Liver (tissue), 3 donors: ENCODE results near the gene PDE10A.

Experiments
- CTCF ChIP-seq: fragments of 150-350 bp; IDR thresholded peaks from 2 replicates; pipeline ENCODE4 v1.5.1; 2017; ENCODE audit warnings: improper control_type of control experiment, low read depth, low read length; ENCODE audit not compliant: missing input control
- GABPA ChIP-seq, 2 donors: IDR thresholded peaks in 1 of 2; conservative IDR thresholded peaks in 1 of 2; 2 replicates each; pipeline ENCODE4 v1.6.1; 2016; ENCODE audit warnings: antibody characterized with exemption in 2 of 2, mild to moderate bottlenecking in 1 of 2, moderate library complexity in 1 of 2
- SP1 ChIP-seq: IDR thresholded peaks from 2 replicates; pipeline ENCODE4 v1.6.1; 2018; ENCODE audit warnings: antibody characterized with exemption, mild to moderate bottlenecking
- donor health status: healthy.
- donor health status: healthy.

DNA sequence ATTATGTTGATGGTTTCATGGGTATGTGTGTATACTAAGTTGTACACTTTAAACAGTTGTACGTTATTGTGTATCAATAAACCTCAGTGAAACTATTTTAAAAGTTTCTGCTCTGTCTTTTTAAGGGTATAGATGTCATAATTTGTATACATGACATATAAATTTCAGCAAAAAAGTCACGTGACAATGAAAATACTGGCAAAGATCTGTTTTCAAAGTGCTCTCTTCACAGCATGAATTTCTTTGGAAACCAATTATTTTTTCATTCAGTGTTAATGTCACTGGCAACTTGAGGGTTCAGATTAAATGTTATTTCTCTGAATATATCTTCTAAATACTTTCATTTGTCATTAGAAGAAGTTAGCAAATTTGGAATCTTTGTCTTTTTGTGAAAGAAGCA is 261.9 kb downstream of the PDE10A start:
- TF ChIP-seq CTCF: no peak
- TF ChIP-seq SP1: no peak
- no peak for TF ChIP-seq GABPA (IDR thresholded peaks at IDR 0.05 in 1 of 2, conservative IDR thresholded peaks at IDR 0.05 in 1 of 2)
